HEK293T (cell line): ENCODE measurements around the gene WDR27.

Source experiments
- ELF4 ChIP-seq: fragments of 450-650 bp; IDR thresholded peaks from 2 replicates; pipeline ENCODE4 v1.6.1; 2017; ENCODE audit warnings: antibody characterized with exemption
- L3MBTL2 ChIP-seq: fragments of 450-650 bp; conservative IDR thresholded peaks from 2 replicates; pipeline ENCODE4 v1.6.1; 2016; ENCODE audit warnings: mild to moderate bottlenecking
- NFRKB ChIP-seq: fragments of 450-650 bp; IDR thresholded peaks from 2 replicates; pipeline ENCODE4 v1.6.1; 2016; ENCODE audit warnings: mild to moderate bottlenecking, moderate library complexity
- SP1 ChIP-seq: fragments of 450-650 bp; IDR thresholded peaks from 2 replicates; pipeline ENCODE4 v1.6.1; 2017
- ZNF384 ChIP-seq: fragments of 450-650 bp; IDR thresholded peaks from 2 replicates; pipeline ENCODE4 v1.6.1; 2016

DNA sequence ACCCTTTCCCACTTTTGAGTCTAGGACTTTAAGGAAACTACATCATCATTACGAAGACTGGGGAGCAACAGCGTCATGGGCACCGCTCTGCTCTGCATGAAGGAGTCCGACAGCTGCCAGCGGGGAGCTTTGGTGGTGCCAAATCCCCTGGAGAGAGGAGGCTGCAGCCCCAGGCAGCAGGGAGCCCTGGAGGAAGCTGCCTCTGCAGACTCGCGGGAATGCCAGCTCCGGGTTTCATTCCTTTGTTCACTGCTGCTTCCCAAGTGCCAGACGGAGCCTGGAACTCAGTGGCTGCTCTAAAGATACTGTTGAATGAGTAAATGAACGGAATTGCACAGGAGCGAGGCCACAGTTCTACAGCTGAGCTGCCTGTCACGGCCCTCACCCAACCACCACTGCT is 251.7 kb downstream of the WDR27 start:
- TF ChIP-seq SP1 (no peak), L3MBTL2 (no peak), ELF4 (no peak), ZNF384 (no peak), NFRKB (no peak)
